ENCODE data around the gene IL4. TPM values are rescaled to one million over a fixed set of nuclear protein-coding genes. Genes with fewer than 3 reads are reported as not detected.

The IL4 gene
- total RNA-seq, 1 donor from 2014 or later = not detected

GRCh38 chr5:132704875-132705274, 31.1 kb downstream of the IL4 start:
- Histone ChIP-seq H3K27ac (no peak overlapping the region), H3K36me3 (peaks cover 8% of the 10 kb centered on the region), H3K9ac (no peak overlapping the region), H4K20me1 (ENCODE audit: low read depth) (no peaks in the 10 kb centered on the region), H3F3A (ENCODE audit: low read depth) (no peaks in the 10 kb centered on the region), H3K79me2 (ENCODE audit: low read depth) (no peaks in the 10 kb centered on the region), H3K4me1 (no peaks in the 10 kb centered on the region), H3K4me2 (no peak overlapping the region), H3K9me3 (ENCODE audit: low read depth) (no peaks in the 10 kb centered on the region), H3K27me3 (no peaks in the 10 kb centered on the region), H2AFZ (replicated peaks) (no peak overlapping the region), H3K4me3 (no peak overlapping the region)
- no peak for DNase-seq (ENCODE audit: low spot score)
- H3K27ac Mint-ChIP-seq = no peak overlapping the region
- no peak overlapping the region for H3K4me3 Mint-ChIP-seq
- TF ChIP-seq CTCF (IDR thresholded peaks at IDR 0.05) (no peak), EZH2 (IDR thresholded peaks at IDR 0.05) (no peak), EZH2phosphoT487 (IDR thresholded peaks at IDR 0.05) (no peak)
- no peaks in the 10 kb centered on the region for H3K9me3 Mint-ChIP-seq
- H3K36me3 Mint-ChIP-seq = peaks cover 17% of the 10 kb centered on the region
- H3K27me3 Mint-ChIP-seq (ENCODE audit: insufficient read depth, low read depth) = no peaks in the 10 kb centered on the region
- H3K4me1 Mint-ChIP-seq = no peaks in the 10 kb centered on the region

DNA sequence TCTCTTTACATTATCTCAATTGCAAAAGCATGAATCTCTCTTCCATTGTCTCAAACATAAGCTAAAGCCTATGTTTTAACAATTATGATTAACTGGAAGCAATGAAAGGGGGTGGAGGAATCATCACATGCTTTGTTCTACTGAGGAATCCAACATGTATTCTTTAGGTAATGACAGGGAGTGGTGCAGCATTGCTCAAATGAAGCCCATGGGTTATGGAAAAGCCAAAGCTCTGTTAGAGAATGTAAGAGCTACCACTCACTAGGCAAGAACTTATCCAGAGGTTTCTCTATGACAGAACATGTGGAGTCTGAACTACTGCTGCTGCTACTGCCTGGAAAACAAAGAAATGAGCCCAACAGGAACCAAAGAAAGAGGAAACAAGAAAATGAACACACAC, 34.9 kb downstream of the IL4 start:
- no peak overlapping the region for H3K27ac ChIP-seq
- H2AFZ ChIP-seq (replicated peaks) = no peak overlapping the region
- DNase-seq (ENCODE audit: low spot score) = no peak
- no peaks in the 10 kb centered on the region for H4K20me1 ChIP-seq (ENCODE audit: low read depth)
- no peak overlapping the region for H3K27ac Mint-ChIP-seq
- no peaks in the 10 kb centered on the region for H3K4me1 Mint-ChIP-seq
- H3K27me3 Mint-ChIP-seq (ENCODE audit: insufficient read depth, low read depth) = no peaks in the 10 kb centered on the region
- H3K79me2 ChIP-seq (ENCODE audit: low read depth) = no peaks in the 10 kb centered on the region
- H3F3A ChIP-seq (ENCODE audit: low read depth) = no peaks in the 10 kb centered on the region
- H3K4me3 ChIP-seq = no peak overlapping the region
- H3K9me3 ChIP-seq (ENCODE audit: low read depth) = no peaks in the 10 kb centered on the region
- no peak overlapping the region for H3K4me3 Mint-ChIP-seq
- no peak overlapping the region for H3K9ac ChIP-seq
- H3K36me3 ChIP-seq = no peaks in the 10 kb centered on the region
- no peaks in the 10 kb centered on the region for H3K4me1 ChIP-seq
- no peak for TF ChIP-seq EZH2 (IDR thresholded peaks at IDR 0.05)
- TF ChIP-seq EZH2phosphoT487 (IDR thresholded peaks at IDR 0.05) = no peak
- no peak for TF ChIP-seq CTCF (IDR thresholded peaks at IDR 0.05)
- H3K36me3 Mint-ChIP-seq = peaks cover 6% of the 10 kb centered on the region
- no peaks in the 10 kb centered on the region for H3K9me3 Mint-ChIP-seq
- no peak overlapping the region for H3K4me2 ChIP-seq
- no peaks in the 10 kb centered on the region for H3K27me3 ChIP-seq

- H3K27me3 ChIP-seq = no peaks in the 10 kb centered on the region
- no peak overlapping the region for H3K9ac ChIP-seq
- peaks cover 4% of the 10 kb centered on the region for H3K36me3 ChIP-seq
- no peak overlapping the region for H3K4me3 Mint-ChIP-seq
- H3K4me1 Mint-ChIP-seq = no peaks in the 10 kb centered on the region
- no peaks in the 10 kb centered on the region for H3K79me2 ChIP-seq (ENCODE audit: low read depth)
- H3K27ac ChIP-seq = no peak overlapping the region
- no peak overlapping the region for H3K27ac Mint-ChIP-seq
- H3K27me3 Mint-ChIP-seq (ENCODE audit: insufficient read depth, low read depth) = no peaks in the 10 kb centered on the region
- H3K4me2 ChIP-seq = no peak overlapping the region
- peaks cover 10% of the 10 kb centered on the region for H3K36me3 Mint-ChIP-seq
- no peaks in the 10 kb centered on the region for H3K9me3 Mint-ChIP-seq
- no peaks in the 10 kb centered on the region for H4K20me1 ChIP-seq (ENCODE audit: low read depth)
- H3K4me1 ChIP-seq = no peaks in the 10 kb centered on the region
- peaks cover 3% of the 10 kb centered on the region for H3F3A ChIP-seq (ENCODE audit: low read depth)
- no peaks in the 10 kb centered on the region for H3K9me3 ChIP-seq (ENCODE audit: low read depth)
- peak; percentile 53 for TF ChIP-seq CTCF (IDR thresholded peaks at IDR 0.05)
- TF ChIP-seq EZH2 (IDR thresholded peaks at IDR 0.05) = no peak
- no peak for TF ChIP-seq EZH2phosphoT487 (IDR thresholded peaks at IDR 0.05)
- no peak overlapping the region for H3K4me3 ChIP-seq
- DNase-seq (ENCODE audit: low spot score) = no peak
- H2AFZ ChIP-seq (replicated peaks) = no peak overlapping the region
Measured at GRCh38 chr5:132714456-132715307, 40.9 kb downstream of the IL4 start.
